ENCODE results near the gene CDH4. TPM values are rescaled to one million over a fixed set of nuclear protein-coding genes. Genes with fewer than 3 reads are reported as not detected.

CDH4 gene
- polyA plus RNA-seq, 2 donors: 0.02 to 0.05 TPM

- Histone ChIP-seq H3K36me3 (ENCODE audit: control insufficient read depth in 2 of 2, insufficient read depth in 2 of 2, low read length in 1 of 2) (no peaks in the 10 kb centered on the region), H3K27me3 (ENCODE audit: control insufficient read depth in 1 of 2, insufficient read depth in 2 of 2, low read length in 2 of 2) (no peaks in the 10 kb centered on the region)
- 86 to 92% methylated on average over 11 of the region's 11 CpGs for WGBS, 2 donors
Observed at GRCh38 chr20:61512475-61512874, 260.4 kb downstream of the CDH4 start.

GRCh38 chr20:61513124-61514017, 261.3 kb downstream of the CDH4 start:
- Histone ChIP-seq H3K4me1 (ENCODE audit: control insufficient read depth in 2 of 2, insufficient read depth in 2 of 2, low read length in 1 of 2) (no peaks in the 10 kb centered on the region), H3K36me3 (ENCODE audit: control insufficient read depth in 2 of 2, insufficient read depth in 2 of 2, low read length in 1 of 2) (no peaks in the 10 kb centered on the region), H3K27me3 (ENCODE audit: control insufficient read depth in 1 of 2, insufficient read depth in 2 of 2, low read length in 2 of 2) (no peaks in the 10 kb centered on the region), H3K27ac (ENCODE audit: low read depth in 2 of 2, low read length in 1 of 2) (no peak overlapping the region), H3K9me3 (ENCODE audit: control insufficient read depth in 2 of 2, insufficient read depth in 1 of 2, low read depth in 1 of 2, low read length in 1 of 2) (no peaks in the 10 kb centered on the region), H3K4me3 (ENCODE audit: low read depth in 1 of 2, low read length in 2 of 2) (no peak overlapping the region)
- 79 to 82% methylated on average over 17 of the region's 17 CpGs for WGBS, 2 donors

More at GRCh38 chr20:61512475-61512874, 260.4 kb downstream of the CDH4 start:
- H3K27ac ChIP-seq (ENCODE audit: low read depth in 2 of 2, low read length in 1 of 2): no peak overlapping the region
- no peak overlapping the region for H3K4me3 ChIP-seq (ENCODE audit: low read depth in 1 of 2, low read length in 2 of 2)
- H3K9me3 ChIP-seq (ENCODE audit: control insufficient read depth in 2 of 2, insufficient read depth in 1 of 2, low read depth in 1 of 2, low read length in 1 of 2): no peaks in the 10 kb centered on the region
- H3K4me1 ChIP-seq (ENCODE audit: control insufficient read depth in 2 of 2, insufficient read depth in 2 of 2, low read length in 1 of 2): no peaks in the 10 kb centered on the region

GRCh38 chr20:61514018-61514365, 261.9 kb downstream of the CDH4 start:
- Histone ChIP-seq H3K4me1 (ENCODE audit: control insufficient read depth in 2 of 2, insufficient read depth in 2 of 2, low read length in 1 of 2) (no peaks in the 10 kb centered on the region), H3K36me3 (ENCODE audit: control insufficient read depth in 2 of 2, insufficient read depth in 2 of 2, low read length in 1 of 2) (no peaks in the 10 kb centered on the region), H3K27me3 (ENCODE audit: control insufficient read depth in 1 of 2, insufficient read depth in 2 of 2, low read length in 2 of 2) (no peaks in the 10 kb centered on the region), H3K27ac (ENCODE audit: low read depth in 2 of 2, low read length in 1 of 2) (no peak overlapping the region), H3K4me3 (ENCODE audit: low read depth in 1 of 2, low read length in 2 of 2) (no peak overlapping the region), H3K9me3 (ENCODE audit: control insufficient read depth in 2 of 2, insufficient read depth in 1 of 2, low read depth in 1 of 2, low read length in 1 of 2) (no peaks in the 10 kb centered on the region)
- 48 to 52% methylated on average over 5 of the region's 5 CpGs for WGBS, 2 donors

- Histone ChIP-seq H3K36me3 (ENCODE audit: control insufficient read depth in 2 of 2, insufficient read depth in 2 of 2, low read length in 1 of 2) (no peaks in the 10 kb centered on the region), H3K9me3 (ENCODE audit: control insufficient read depth in 2 of 2, insufficient read depth in 1 of 2, low read depth in 1 of 2, low read length in 1 of 2) (no peaks in the 10 kb centered on the region), H3K27me3 (ENCODE audit: control insufficient read depth in 1 of 2, insufficient read depth in 2 of 2, low read length in 2 of 2) (no peaks in the 10 kb centered on the region), H3K4me1 (ENCODE audit: control insufficient read depth in 2 of 2, insufficient read depth in 2 of 2, low read length in 1 of 2) (no peaks in the 10 kb centered on the region), H3K4me3 (ENCODE audit: low read depth in 1 of 2, low read length in 2 of 2) (no peak overlapping the region), H3K27ac (ENCODE audit: low read depth in 2 of 2, low read length in 1 of 2) (no peak overlapping the region)
- 65 to 66% methylated on average over 6 of the region's 6 CpGs for WGBS, 2 donors
Observed at GRCh38 chr20:61514396-61514795, 262.3 kb downstream of the CDH4 start.

- Histone ChIP-seq H3K27me3 (ENCODE audit: control insufficient read depth in 1 of 2, insufficient read depth in 2 of 2, low read length in 2 of 2) (no peaks in the 10 kb centered on the region), H3K36me3 (ENCODE audit: control insufficient read depth in 2 of 2, insufficient read depth in 2 of 2, low read length in 1 of 2) (no peaks in the 10 kb centered on the region), H3K9me3 (ENCODE audit: control insufficient read depth in 2 of 2, insufficient read depth in 1 of 2, low read depth in 1 of 2, low read length in 1 of 2) (no peaks in the 10 kb centered on the region), H3K27ac (ENCODE audit: low read depth in 2 of 2, low read length in 1 of 2) (no peak overlapping the region), H3K4me1 (ENCODE audit: control insufficient read depth in 2 of 2, insufficient read depth in 2 of 2, low read length in 1 of 2) (no peaks in the 10 kb centered on the region), H3K4me3 (ENCODE audit: low read depth in 1 of 2, low read length in 2 of 2) (no peak overlapping the region)
- WGBS, 2 donors: 71 to 72% methylated on average over 14 of the region's 14 CpGs
Observed at GRCh38 chr20:61514805-61515505, 262.9 kb downstream of the CDH4 start.

DNA sequence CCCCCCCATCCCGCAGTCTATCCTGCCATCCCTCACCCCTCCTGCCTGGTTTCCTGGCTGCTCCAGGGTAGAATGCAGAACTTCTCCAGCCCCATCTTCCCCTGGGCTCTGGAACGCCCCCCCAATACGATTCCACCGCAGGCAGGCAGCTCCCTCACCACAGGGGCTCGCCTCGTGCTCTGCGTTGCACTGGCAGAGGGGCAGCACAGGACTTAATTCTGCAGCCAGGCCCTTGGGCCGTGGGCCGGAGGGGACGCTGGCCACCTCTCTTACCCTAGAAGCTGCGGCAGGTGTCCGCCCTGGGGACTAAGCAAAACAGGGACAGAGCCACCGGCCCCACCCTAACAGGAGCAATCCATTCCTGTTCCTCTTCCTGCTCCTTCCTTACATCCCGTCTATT, 263.9 kb downstream of the CDH4 start:
- no peaks in the 10 kb centered on the region for H3K27me3 ChIP-seq (ENCODE audit: control insufficient read depth in 1 of 2, insufficient read depth in 2 of 2, low read length in 2 of 2)
- WGBS, 2 donors: 72 to 73% methylated on average over 14 of the region's 14 CpGs
- no peaks in the 10 kb centered on the region for H3K4me1 ChIP-seq (ENCODE audit: control insufficient read depth in 2 of 2, insufficient read depth in 2 of 2, low read length in 1 of 2)
- no peaks in the 10 kb centered on the region for H3K36me3 ChIP-seq (ENCODE audit: control insufficient read depth in 2 of 2, insufficient read depth in 2 of 2, low read length in 1 of 2)
- H3K9me3 ChIP-seq (ENCODE audit: control insufficient read depth in 2 of 2, insufficient read depth in 1 of 2, low read depth in 1 of 2, low read length in 1 of 2): no peaks in the 10 kb centered on the region
- no peak overlapping the region for H3K4me3 ChIP-seq (ENCODE audit: low read depth in 1 of 2, low read length in 2 of 2)
- no peak overlapping the region for H3K27ac ChIP-seq (ENCODE audit: low read depth in 2 of 2, low read length in 1 of 2)

DNA sequence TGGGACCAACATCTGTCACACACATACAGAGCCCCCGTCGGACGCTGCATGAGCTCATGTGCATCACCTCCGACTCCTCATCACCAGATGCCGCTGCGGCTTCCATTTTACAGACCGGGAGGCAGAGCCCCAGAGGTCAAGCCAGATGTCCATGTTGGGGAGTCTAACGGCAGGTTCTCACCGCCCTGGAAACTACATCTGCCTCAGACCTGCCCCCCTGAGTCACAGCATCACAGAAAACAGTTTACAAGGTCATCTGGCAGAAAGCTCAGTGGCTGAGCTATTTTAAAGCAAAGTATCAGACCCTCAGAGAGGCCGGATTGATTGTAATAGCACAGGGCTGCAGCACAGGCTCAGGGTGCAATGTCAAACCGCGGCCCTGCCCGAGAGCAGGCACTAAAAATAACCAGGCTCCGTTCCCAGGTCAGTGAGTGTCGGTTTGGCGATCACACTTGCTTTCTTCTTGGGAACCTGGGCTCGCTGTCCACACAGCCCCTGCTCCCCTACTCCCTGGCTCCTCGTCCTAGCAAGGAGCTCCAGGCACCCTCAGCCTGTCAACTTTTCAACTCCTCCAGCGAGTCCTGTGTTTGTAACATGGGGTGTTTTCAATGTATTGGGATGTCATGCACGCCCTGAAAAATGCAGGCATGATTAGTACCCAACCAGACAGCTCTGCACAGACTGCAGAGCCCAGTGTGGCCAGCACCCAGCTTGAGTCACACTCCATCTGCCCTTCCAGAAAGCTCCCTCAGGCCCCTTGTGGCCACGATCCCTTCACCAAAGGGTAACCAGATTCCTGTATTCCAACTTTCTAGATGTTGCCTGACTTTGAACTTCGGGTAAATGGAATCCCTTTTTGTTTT, 264.5 kb downstream of the CDH4 start:
- H3K27ac ChIP-seq (ENCODE audit: low read depth in 2 of 2, low read length in 1 of 2): no peak overlapping the region
- H3K4me3 ChIP-seq (ENCODE audit: low read depth in 1 of 2, low read length in 2 of 2): no peak overlapping the region
- no peaks in the 10 kb centered on the region for H3K27me3 ChIP-seq (ENCODE audit: control insufficient read depth in 1 of 2, insufficient read depth in 2 of 2, low read length in 2 of 2)
- 62 to 64% methylated on average over 22 of the region's 22 CpGs for WGBS, 2 donors
- H3K36me3 ChIP-seq (ENCODE audit: control insufficient read depth in 2 of 2, insufficient read depth in 2 of 2, low read length in 1 of 2): no peaks in the 10 kb centered on the region
- no peaks in the 10 kb centered on the region for H3K4me1 ChIP-seq (ENCODE audit: control insufficient read depth in 2 of 2, insufficient read depth in 2 of 2, low read length in 1 of 2)
- no peaks in the 10 kb centered on the region for H3K9me3 ChIP-seq (ENCODE audit: control insufficient read depth in 2 of 2, insufficient read depth in 1 of 2, low read depth in 1 of 2, low read length in 1 of 2)

GRCh38 chr20:61517419-61517818, 265.4 kb downstream of the CDH4 start:
- 71 to 80% methylated on average over 9 of the region's 9 CpGs for whole genome bisulfite sequencing, 2 donors
- Histone ChIP-seq H3K4me3 (ENCODE audit: low read depth in 1 of 2, low read length in 2 of 2) (no peak overlapping the region), H3K36me3 (ENCODE audit: control insufficient read depth in 2 of 2, insufficient read depth in 2 of 2, low read length in 1 of 2) (no peaks in the 10 kb centered on the region), H3K9me3 (ENCODE audit: control insufficient read depth in 2 of 2, insufficient read depth in 1 of 2, low read depth in 1 of 2, low read length in 1 of 2) (no peaks in the 10 kb centered on the region), H3K27me3 (ENCODE audit: control insufficient read depth in 1 of 2, insufficient read depth in 2 of 2, low read length in 2 of 2) (no peaks in the 10 kb centered on the region), H3K4me1 (ENCODE audit: control insufficient read depth in 2 of 2, insufficient read depth in 2 of 2, low read length in 1 of 2) (no peaks in the 10 kb centered on the region), H3K27ac (ENCODE audit: low read depth in 2 of 2, low read length in 1 of 2) (no peak overlapping the region)

DNA sequence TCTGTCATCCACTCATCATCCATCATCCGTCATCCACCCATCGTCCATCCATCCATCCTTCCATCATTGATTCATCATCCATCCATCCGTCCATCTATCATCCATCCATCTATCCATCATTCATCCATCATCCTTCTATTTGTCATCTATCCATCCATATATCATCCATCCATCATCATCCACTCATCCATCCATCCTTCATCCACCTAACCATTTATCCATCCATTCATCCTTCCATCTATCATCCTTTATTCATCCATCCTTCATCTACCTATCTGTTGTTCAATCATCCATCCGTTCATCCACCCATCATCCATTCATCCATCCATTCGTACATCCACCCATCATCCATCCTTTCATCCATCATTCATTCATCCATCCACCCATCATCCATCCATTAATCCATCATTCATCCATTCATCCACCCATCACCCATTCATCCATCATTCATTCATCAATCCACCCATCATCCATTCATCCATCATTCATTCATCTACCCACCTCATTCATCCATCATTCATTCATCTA, 266.4 kb downstream of the CDH4 start:
- H3K9me3 ChIP-seq (ENCODE audit: control insufficient read depth in 2 of 2, insufficient read depth in 1 of 2, low read depth in 1 of 2, low read length in 1 of 2): no peaks in the 10 kb centered on the region
- H3K4me3 ChIP-seq (ENCODE audit: low read depth in 1 of 2, low read length in 2 of 2): no peak overlapping the region
- no peak overlapping the region for H3K27ac ChIP-seq (ENCODE audit: low read depth in 2 of 2, low read length in 1 of 2)
- H3K4me1 ChIP-seq (ENCODE audit: control insufficient read depth in 2 of 2, insufficient read depth in 2 of 2, low read length in 1 of 2): no peaks in the 10 kb centered on the region
- no peaks in the 10 kb centered on the region for H3K36me3 ChIP-seq (ENCODE audit: control insufficient read depth in 2 of 2, insufficient read depth in 2 of 2, low read length in 1 of 2)
- 83 to 91% methylated on average over 5 of the region's 5 CpGs for WGBS, 2 donors
- no peaks in the 10 kb centered on the region for H3K27me3 ChIP-seq (ENCODE audit: control insufficient read depth in 1 of 2, insufficient read depth in 2 of 2, low read length in 2 of 2)
